NCI-H1092 treated with DMSO at 0.1 percent for 48 hours (cell line): Measurements from ENCODE around the gene TBC1D24.
"Not testable (repeated sequence)": the region's sequence is repeated elsewhere in the genome, so short reads cannot be mapped to it uniquely, and the experiment has no call there.

ENCODE experiments used
- DNase-seq: peaks from one replicate; lab custom pipeline; 2025; lab: John Stamatoyannopoulos, UW

TBC1D24 gene

GRCh38 chr16:2468725-2469398 lies 6.1 kb upstream of the TBC1D24 start:
- DNase-seq, result peak; percentile 96

GRCh38 chr16:2469399-2470233 lies 5.3 kb upstream of the TBC1D24 start:
- DNase-seq, result peak; percentile 45

GRCh38 chr16:2470234-2470601 lies 4.7 kb upstream of the TBC1D24 start:
- no peak for DNase-seq

- DNase-seq, result peak; percentile 93
These were observed 4.3 kb upstream of the TBC1D24 start for GRCh38 chr16:2470603-2471015.

- DNase-seq, result peak; percentile 93
These were observed 3.8 kb upstream of the TBC1D24 start, which contains the start of gene NTN3 for GRCh38 chr16:2471016-2471652. Gene NTN3 (plus strand): TSS chr16:2471297. CDS start chr16:2471702, 405 bp downstream.

- no peak for DNase-seq
These were observed 3.1 kb upstream of the TBC1D24 start for GRCh38 chr16:2471653-2472487.

- no peak for DNase-seq
These were observed 2.5 kb upstream of the TBC1D24 start for GRCh38 chr16:2472488-2472864.

- no peak for DNase-seq
These were observed 2.0 kb upstream of the TBC1D24 start for GRCh38 chr16:2472885-2473445.

- DNase-seq, result peak; percentile 53
These were observed 1.4 kb upstream of the TBC1D24 start for GRCh38 chr16:2473446-2473926.

- peak; percentile 42 for DNase-seq
These were observed 689 bp upstream of the TBC1D24 start for GRCh38 chr16:2473999-2474876.

GRCh38 chr16:2475413-2476344 lies 752 bp downstream of the TBC1D24 start:
- DNase-seq, result no peak

GRCh38 chr16:2476345-2476720 lies 1.4 kb downstream of the TBC1D24 start:
- DNase-seq, result no peak

- DNase-seq, result no peak
These were observed 1.8 kb downstream of the TBC1D24 start for GRCh38 chr16:2476741-2477140.

- no peak for DNase-seq
These were observed 2.4 kb downstream of the TBC1D24 start for GRCh38 chr16:2477327-2477726.

- peak; percentile 35 for DNase-seq
These were observed 3.4 kb downstream of the TBC1D24 start for GRCh38 chr16:2478279-2478678.

GRCh38 chr16:2479996-2480395 lies 5.1 kb downstream of the TBC1D24 start:
- not testable (repeated sequence) for DNase-seq

GRCh38 chr16:2480948-2481347 lies 6.0 kb downstream of the TBC1D24 start:
- DNase-seq, result no peak

GRCh38 chr16:2481676-2482075 lies 6.7 kb downstream of the TBC1D24 start:
- DNase-seq, result peak; percentile 22

GRCh38 chr16:2482249-2482648 lies 7.3 kb downstream of the TBC1D24 start:
- no peak for DNase-seq
